SK-N-SH treated with all-trans-retinoic acid at 6 μM for 48 hours (cell line): ENCODE data around the gene SPESP1.

Experiments
- ARNTL ChIP-seq: fragments of 450-650 bp; formaldehyde crosslinking; IDR thresholded peaks from 2 replicates; pipeline ENCODE4 v1.5.0; 2020; ENCODE audit warnings: low read depth, mild to moderate bottlenecking, moderate library complexity, borderline replicate concordance
- ESRRG ChIP-seq: fragments of 250-450 bp; sonication (Bioruptor Pico); IDR thresholded peaks from 2 replicates; pipeline ENCODE4 v1.6.1; 2021; ENCODE audit warnings: mild to moderate bottlenecking
- OSR1 ChIP-seq: fragments of 250-450 bp; sonication (Bioruptor Pico); IDR thresholded peaks from 2 replicates; pipeline ENCODE4 v1.8.0; 2022; ENCODE audit warnings: moderate library complexity, mild to moderate bottlenecking, inconsistent platforms
- PPARA ChIP-seq: fragments of 250-450 bp; sonication (Bioruptor Pico); IDR thresholded peaks from 2 replicates; pipeline ENCODE4 v1.5.0; 2020; ENCODE audit warnings: mild to moderate bottlenecking, borderline replicate concordance
- TCF4 ChIP-seq: fragments of 250-450 bp; sonication (Bioruptor Pico); IDR thresholded peaks from 2 replicates; pipeline ENCODE4 v1.8.0; 2021; ENCODE audit warnings: mild to moderate bottlenecking, moderate library complexity, borderline replicate concordance
- ZFP3 ChIP-seq: fragments of 250-450 bp; sonication (Bioruptor Pico); IDR thresholded peaks from 2 replicates; pipeline ENCODE4 v1.5.0; 2020; ENCODE audit warnings: mild to moderate bottlenecking, moderate library complexity
- ZFP30 ChIP-seq: fragments of 450-650 bp; formaldehyde crosslinking; IDR thresholded peaks from 2 replicates; pipeline ENCODE4 v1.5.0; 2022; ENCODE audit warnings: mild to moderate bottlenecking, moderate library complexity
- ZNF8 ChIP-seq: fragments of 450-650 bp; formaldehyde crosslinking; IDR thresholded peaks from 2 replicates; pipeline ENCODE4 v1.5.0; 2020; ENCODE audit warnings: mild to moderate bottlenecking, moderate library complexity
- TF ChIP-seq, protein P1 (sequence below): fragments of 250-450 bp; sonication (Bioruptor Pico); IDR thresholded peaks from 2 replicates; pipeline ENCODE4 v1.5.1; 2020; ENCODE audit warnings: low read depth, mild to moderate bottlenecking, moderate library complexity
- TF ChIP-seq, protein P2 (sequence below): fragments of 250-450 bp; sonication (Bioruptor Pico); IDR thresholded peaks from 2 replicates; pipeline ENCODE4 v1.8.0; 2020; ENCODE audit warnings: mild to moderate bottlenecking, moderate library complexity, borderline replicate concordance
- TF ChIP-seq, protein P3 (sequence below): fragments of 250-450 bp; sonication (Bioruptor Pico); IDR thresholded peaks from 2 replicates; pipeline ENCODE4 v1.5.1; 2021; ENCODE audit warnings: mild to moderate bottlenecking, moderate library complexity

DNA sequence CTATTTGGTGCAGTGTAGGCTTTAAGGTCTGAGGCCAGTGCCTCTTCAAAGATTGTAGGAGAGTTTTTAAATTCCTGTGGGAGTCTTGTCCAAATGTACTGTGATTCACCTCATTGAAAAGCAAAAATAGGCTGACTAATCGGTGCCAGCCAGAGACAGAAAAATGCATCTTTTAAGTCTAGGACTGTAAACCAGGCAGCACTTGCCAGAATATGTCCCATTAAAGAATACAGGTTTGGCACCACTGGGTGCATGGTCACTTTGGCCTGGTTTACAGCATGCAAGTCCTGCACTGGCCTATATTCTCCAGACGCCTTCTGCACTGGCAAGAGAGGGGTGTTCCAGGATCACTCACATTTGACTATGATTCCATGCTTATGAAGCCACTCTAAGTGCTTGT lies 63.8 kb downstream of the SPESP1 start:
- TF ChIP-seq, protein P1, sequence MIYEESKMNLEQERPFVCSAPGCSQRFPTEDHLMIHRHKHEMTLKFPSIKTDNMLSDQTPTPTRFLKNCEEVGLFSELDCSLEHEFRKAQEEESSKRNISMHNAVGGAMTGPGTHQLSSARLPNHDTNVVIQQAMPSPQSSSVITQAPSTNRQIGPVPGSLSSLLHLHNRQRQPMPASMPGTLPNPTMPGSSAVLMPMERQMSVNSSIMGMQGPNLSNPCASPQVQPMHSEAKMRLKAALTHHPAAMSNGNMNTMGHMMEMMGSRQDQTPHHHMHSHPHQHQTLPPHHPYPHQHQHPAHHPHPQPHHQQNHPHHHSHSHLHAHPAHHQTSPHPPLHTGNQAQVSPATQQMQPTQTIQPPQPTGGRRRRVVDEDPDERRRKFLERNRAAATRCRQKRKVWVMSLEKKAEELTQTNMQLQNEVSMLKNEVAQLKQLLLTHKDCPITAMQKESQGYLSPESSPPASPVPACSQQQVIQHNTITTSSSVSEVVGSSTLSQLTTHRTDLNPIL (CRISPR knock-in tag): no peak
- no peak for TF ChIP-seq ESRRG (CRISPR knock-in tag)
- no peak for TF ChIP-seq ZFP3 (CRISPR knock-in tag)
- TF ChIP-seq, protein P2, sequence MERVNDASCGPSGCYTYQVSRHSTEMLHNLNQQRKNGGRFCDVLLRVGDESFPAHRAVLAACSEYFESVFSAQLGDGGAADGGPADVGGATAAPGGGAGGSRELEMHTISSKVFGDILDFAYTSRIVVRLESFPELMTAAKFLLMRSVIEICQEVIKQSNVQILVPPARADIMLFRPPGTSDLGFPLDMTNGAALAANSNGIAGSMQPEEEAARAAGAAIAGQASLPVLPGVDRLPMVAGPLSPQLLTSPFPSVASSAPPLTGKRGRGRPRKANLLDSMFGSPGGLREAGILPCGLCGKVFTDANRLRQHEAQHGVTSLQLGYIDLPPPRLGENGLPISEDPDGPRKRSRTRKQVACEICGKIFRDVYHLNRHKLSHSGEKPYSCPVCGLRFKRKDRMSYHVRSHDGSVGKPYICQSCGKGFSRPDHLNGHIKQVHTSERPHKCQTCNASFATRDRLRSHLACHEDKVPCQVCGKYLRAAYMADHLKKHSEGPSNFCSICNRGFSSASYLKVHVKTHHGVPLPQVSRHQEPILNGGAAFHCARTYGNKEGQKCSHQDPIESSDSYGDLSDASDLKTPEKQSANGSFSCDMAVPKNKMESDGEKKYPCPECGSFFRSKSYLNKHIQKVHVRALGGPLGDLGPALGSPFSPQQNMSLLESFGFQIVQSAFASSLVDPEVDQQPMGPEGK: no peak
- TF ChIP-seq ZFP30 (CRISPR knock-in tag): no peak
- TF ChIP-seq ZNF8 (CRISPR knock-in tag): no peak
- no peak for TF ChIP-seq OSR1 (CRISPR knock-in tag)
- TF ChIP-seq, protein P3, sequence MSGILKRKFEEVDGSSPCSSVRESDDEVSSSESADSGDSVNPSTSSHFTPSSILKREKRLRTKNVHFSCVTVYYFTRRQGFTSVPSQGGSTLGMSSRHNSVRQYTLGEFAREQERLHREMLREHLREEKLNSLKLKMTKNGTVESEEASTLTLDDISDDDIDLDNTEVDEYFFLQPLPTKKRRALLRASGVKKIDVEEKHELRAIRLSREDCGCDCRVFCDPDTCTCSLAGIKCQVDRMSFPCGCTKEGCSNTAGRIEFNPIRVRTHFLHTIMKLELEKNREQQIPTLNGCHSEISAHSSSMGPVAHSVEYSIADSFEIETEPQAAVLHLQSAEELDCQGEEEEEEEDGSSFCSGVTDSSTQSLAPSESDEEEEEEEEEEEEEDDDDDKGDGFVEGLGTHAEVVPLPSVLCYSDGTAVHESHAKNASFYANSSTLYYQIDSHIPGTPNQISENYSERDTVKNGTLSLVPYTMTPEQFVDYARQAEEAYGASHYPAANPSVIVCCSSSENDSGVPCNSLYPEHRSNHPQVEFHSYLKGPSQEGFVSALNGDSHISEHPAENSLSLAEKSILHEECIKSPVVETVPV (CRISPR knock-in tag): no peak
- no peak for TF ChIP-seq PPARA (CRISPR knock-in tag)
- no peak for TF ChIP-seq ARNTL (CRISPR knock-in tag)
- TF ChIP-seq TCF4 (CRISPR knock-in tag): no peak
